GM18519 (cell line): Measurements from ENCODE around the gene BCL2L1.
"Not testable (repeated sequence)": the region's sequence is repeated elsewhere in the genome, so short reads cannot be mapped to it uniquely, and the experiment has no call there.

Experiments used
- ATAC-seq: cut with Tn5 transposase; IDR thresholded peaks from one replicate; pipeline ENCODE4 v1.9.1; 2021; ENCODE audit warnings: mild to moderate bottlenecking, moderate library complexity; ENCODE audit not compliant: unreplicated experiment, low FRiP score

Gene BCL2L1

GRCh38 chr20:31662372-31662854 lies 60.3 kb downstream of the BCL2L1 start:
- ATAC-seq: no peak

GRCh38 chr20:31661625-31662371 lies 60.9 kb downstream of the BCL2L1 start:
- no peak for ATAC-seq

- ATAC-seq: no peak
These were observed 68.1 kb downstream of the BCL2L1 start for GRCh38 chr20:31654534-31654933.

- no peak for ATAC-seq
These were observed 69.1 kb downstream of the BCL2L1 start for GRCh38 chr20:31653561-31653960.

GRCh38 chr20:31652917-31653396 lies 69.7 kb downstream of the BCL2L1 start:
- no peak for ATAC-seq

- not testable (repeated sequence) for ATAC-seq
These were observed 74.6 kb downstream of the BCL2L1 start for GRCh38 chr20:31648104-31648503.

- ATAC-seq: no peak
These were observed 78.0 kb downstream of the BCL2L1 start for GRCh38 chr20:31644701-31645100.

- ATAC-seq: no peak
These were observed 79.1 kb downstream of the BCL2L1 start for GRCh38 chr20:31643522-31643921.

- ATAC-seq: no peak
These were observed 79.8 kb downstream of the BCL2L1 start for GRCh38 chr20:31642837-31643236.

- no peak for ATAC-seq
These were observed 81.3 kb downstream of the BCL2L1 start for GRCh38 chr20:31641391-31641790.

GRCh38 chr20:31640259-31640658 lies 82.4 kb downstream of the BCL2L1 start:
- ATAC-seq: no peak

GRCh38 chr20:31638816-31639215 lies 83.9 kb downstream of the BCL2L1 start:
- no peak for ATAC-seq

GRCh38 chr20:31638317-31638716 lies 84.4 kb downstream of the BCL2L1 start:
- no peak for ATAC-seq

GRCh38 chr20:31637660-31638059 lies 85.0 kb downstream of the BCL2L1 start, which contains the start of gene COX4I2:
Gene COX4I2, plus strand, starts transcription at chr20:31637912. Its CDS starts 1,106 bp downstream, at chr20:31639018.
- ATAC-seq: no peak

- ATAC-seq: no peak
These were observed 89.2 kb downstream of the BCL2L1 start for GRCh38 chr20:31633339-31633914.

GRCh38 chr20:31632548-31633338 lies 89.9 kb downstream of the BCL2L1 start:
- ATAC-seq: no peak

- no peak for ATAC-seq
These were observed 92.4 kb downstream of the BCL2L1 start for GRCh38 chr20:31630187-31630790.

GRCh38 chr20:31628057-31628456 lies 94.6 kb downstream of the BCL2L1 start:
- ATAC-seq: not testable (repeated sequence)

GRCh38 chr20:31626534-31626933 lies 96.1 kb downstream of the BCL2L1 start:
- ATAC-seq: not testable (repeated sequence)

- ATAC-seq: not testable (repeated sequence)
These were observed 99.6 kb downstream of the BCL2L1 start for GRCh38 chr20:31623123-31623505.

GRCh38 chr20:31620246-31620645 lies 102.4 kb downstream of the BCL2L1 start:
- ATAC-seq: no peak
